OCI-LY1 (cell line): ENCODE results near the gene TNS1.

Experiments
- H2AFZ ChIP-seq: fragments of 200-600 bp; sonication (generic), shearing (Covaris generic); 2 replicates; pipeline ENCODE4 v1.6.0; 2014; ENCODE audit warnings: antibody characterized with exemption, mild to moderate bottlenecking, low read length
- H3F3A ChIP-seq: fragments of 200-600 bp; sonication (generic), shearing (Covaris generic); 2 replicates; pipeline ENCODE4 v1.6.0; 2014; ENCODE audit warnings: mild to moderate bottlenecking, antibody characterized with exemption, low read length, moderate library complexity; ENCODE audit not compliant: insufficient read depth
- H3K27ac ChIP-seq: fragments of 200-600 bp; sonication (generic); 2 replicates; pipeline ENCODE4 v1.5.1; 2014; ENCODE audit warnings: low read length, mixed run types, mild to moderate bottlenecking, low read depth; ENCODE audit not compliant: poor library complexity, severe bottlenecking
- H3K27me3 ChIP-seq: fragments of 200-600 bp; sonication (generic); 2 replicates; pipeline ENCODE4 v1.6.0; 2014; ENCODE audit warnings: antibody characterized with exemption, mild to moderate bottlenecking, low read length, moderate library complexity; ENCODE audit not compliant: insufficient read depth
- H3K36me3 ChIP-seq: fragments of 200-600 bp; sonication (generic); 2 replicates; pipeline ENCODE4 v1.6.1; 2014; ENCODE audit warnings: mild to moderate bottlenecking, antibody characterized with exemption, low read length, moderate library complexity, mixed read lengths; ENCODE audit not compliant: insufficient read depth
- H3K4me1 ChIP-seq: fragments of 200-600 bp; sonication (generic); 2 replicates; pipeline ENCODE4 v1.5.1; 2014; ENCODE audit warnings: mild to moderate bottlenecking, low read length, moderate library complexity; ENCODE audit not compliant: insufficient read depth, severe bottlenecking
- H3K4me2 ChIP-seq: fragments of 200-600 bp; sonication (generic), shearing (Covaris generic); 2 replicates; pipeline ENCODE4 v1.6.1; 2014; ENCODE audit warnings: low read length
- H3K4me3 ChIP-seq: fragments of 200-600 bp; sonication (generic); 2 replicates; pipeline ENCODE4 v1.5.1; 2014; ENCODE audit warnings: low read length, low read depth, mild to moderate bottlenecking, mixed read lengths; ENCODE audit not compliant: poor library complexity, severe bottlenecking
- H3K79me2 ChIP-seq: fragments of 200-600 bp; shearing (Covaris generic); 2 replicates; pipeline ENCODE4 v1.6.1; 2016; ENCODE audit warnings: mixed run types, low read length, mixed read lengths; ENCODE audit not compliant: insufficient read depth
- H3K9ac ChIP-seq: fragments of 200-600 bp; sonication (generic), shearing (Covaris generic); 2 replicates; pipeline ENCODE4 v1.6.1; 2014; ENCODE audit warnings: mild to moderate bottlenecking, low read length, mixed read lengths
- H3K9me2 ChIP-seq: fragments of 200-600 bp; sonication (generic), shearing (Covaris generic); 2 replicates; pipeline ENCODE4 v1.6.1; 2014; ENCODE audit warnings: low read depth, mild to moderate bottlenecking, low read length, mixed read lengths
- H3K9me3 ChIP-seq: fragments of 200-600 bp; shearing (Covaris generic); 2 replicates; pipeline ENCODE4 v1.6.1; 2014; ENCODE audit warnings: low read length, mixed read lengths
- H4K20me1 ChIP-seq: fragments of 200-600 bp; sonication (generic), shearing (Covaris generic); 2 replicates; pipeline ENCODE4 v1.6.0; 2016; ENCODE audit warnings: mild to moderate bottlenecking, low read length; ENCODE audit not compliant: insufficient read depth
- CTCF ChIP-seq: fragments of 200-600 bp; sonication (generic), shearing (Covaris generic); IDR thresholded peaks from 2 replicates; pipeline ENCODE4 v1.5.1; 2017; ENCODE audit warnings: mild to moderate bottlenecking, antibody characterized with exemption, low read length, moderate library complexity, mixed read lengths
- EZH2 ChIP-seq: fragments of 200-600 bp; sonication (generic), shearing (Covaris generic); IDR thresholded peaks from 2 replicates; pipeline ENCODE4 v1.8.0; 2017; ENCODE audit warnings: borderline replicate concordance, mixed run types, mild to moderate bottlenecking, antibody characterized with exemption, low read length, moderate library complexity, mixed read lengths

TNS1 gene

GRCh38 chr2:218024871-218025270, 22.1 kb upstream of the TNS1 start:
- Histone ChIP-seq H3K4me2 (no peak overlapping the region), H3K4me1 (no peaks in the 10 kb centered on the region), H3K9me2 (no peaks in the 10 kb centered on the region), H3K27ac (no peak overlapping the region), H4K20me1 (no peaks in the 10 kb centered on the region), H3F3A (no peaks in the 10 kb centered on the region), H3K27me3 (0 out of 2 replicates have a peak, but pooled peaks cover 5% of the 10 kb centered on the region), H3K9me3 (no peaks in the 10 kb centered on the region), H2AFZ (no peak overlapping the region), H3K36me3 (no peaks in the 10 kb centered on the region), H3K4me3 (no peak overlapping the region), H3K79me2 (no peaks in the 10 kb centered on the region), H3K9ac (no peak overlapping the region)
- TF ChIP-seq CTCF (no peak), EZH2 (no peak)

DNA sequence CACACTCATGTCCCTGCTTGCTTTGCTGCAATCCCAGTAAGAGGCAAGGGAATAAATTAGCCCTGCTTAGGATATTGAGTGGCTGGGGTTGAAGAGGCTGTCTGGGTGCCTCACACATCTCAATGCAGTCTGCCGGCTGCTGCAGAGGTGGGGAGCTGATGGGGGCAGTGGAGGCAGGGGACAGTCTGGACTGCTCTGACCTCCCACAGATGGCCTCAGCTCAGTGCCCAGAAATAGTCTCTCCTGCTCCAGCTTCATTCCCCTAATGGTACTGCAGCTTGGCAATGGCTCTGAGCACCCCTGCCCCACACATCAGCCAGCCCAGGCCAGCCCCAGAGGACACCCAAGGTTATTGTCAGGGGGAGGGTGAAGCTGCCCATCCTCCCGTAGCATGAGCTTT, 21.5 kb upstream of the TNS1 start:
- Histone ChIP-seq H3K9me2 (no peaks in the 10 kb centered on the region), H3K27ac (no peak overlapping the region), H3K79me2 (no peaks in the 10 kb centered on the region), H3K9me3 (no peaks in the 10 kb centered on the region), H3K4me1 (no peaks in the 10 kb centered on the region), H4K20me1 (no peaks in the 10 kb centered on the region), H3K4me3 (no peak overlapping the region), H3K27me3 (0 out of 2 replicates have a peak, but pooled peaks cover 5% of the 10 kb centered on the region), H3K4me2 (no peak overlapping the region), H3K9ac (no peak overlapping the region), H3K36me3 (no peaks in the 10 kb centered on the region), H3F3A (no peaks in the 10 kb centered on the region), H2AFZ (no peak overlapping the region)
- no peak for TF ChIP-seq CTCF
- TF ChIP-seq EZH2, result no peak

GRCh38 chr2:218023636-218024035, 20.8 kb upstream of the TNS1 start:
- Histone ChIP-seq H3K79me2 (no peaks in the 10 kb centered on the region), H2AFZ (no peak overlapping the region), H3F3A (no peaks in the 10 kb centered on the region), H3K27ac (no peak overlapping the region), H3K36me3 (no peaks in the 10 kb centered on the region), H3K9me3 (no peaks in the 10 kb centered on the region), H3K9ac (no peak overlapping the region), H3K4me3 (no peak overlapping the region), H3K4me1 (no peaks in the 10 kb centered on the region), H3K27me3 (0 out of 2 replicates have a peak, but pooled peaks cover 5% of the 10 kb centered on the region), H3K9me2 (no peaks in the 10 kb centered on the region), H3K4me2 (no peak overlapping the region), H4K20me1 (no peaks in the 10 kb centered on the region)
- no peak for TF ChIP-seq EZH2

GRCh38 chr2:218022851-218023530, 20.2 kb upstream of the TNS1 start:
- no peaks in the 10 kb centered on the region for H3K79me2 ChIP-seq
- no peaks in the 10 kb centered on the region for H3K9me2 ChIP-seq
- no peaks in the 10 kb centered on the region for H3F3A ChIP-seq
- H3K4me3 ChIP-seq, result no peak overlapping the region
- H3K4me1 ChIP-seq, result no peaks in the 10 kb centered on the region
- H4K20me1 ChIP-seq, result no peaks in the 10 kb centered on the region
- H3K27ac ChIP-seq, result no peak overlapping the region
- no peak overlapping the region for H3K4me2 ChIP-seq
- 0 out of 2 replicates have a peak, but pooled peaks cover 5% of the 10 kb centered on the region for H3K27me3 ChIP-seq
- H3K9me3 ChIP-seq, result no peaks in the 10 kb centered on the region
- H3K9ac ChIP-seq, result no peak overlapping the region
- TF ChIP-seq CTCF (no peak), EZH2 (no peak)
- H2AFZ ChIP-seq, result no peak overlapping the region
- H3K36me3 ChIP-seq, result no peaks in the 10 kb centered on the region
